Large intestine (tissue), 3 donors: ENCODE results near the gene SPHK2. TPM values are rescaled to one million over a fixed set of nuclear protein-coding genes. Genes with fewer than 3 reads are reported as not detected.
"Not testable (repeated sequence)": the region's sequence is repeated elsewhere in the genome, so short reads cannot be mapped to it uniquely, and the experiment has no call there.

ENCODE experiments used
- DNase-seq, 2 donors: peaks; one replicate each; pipeline versions ENCODE4 v3.0.0 to v3.0.0-alpha.2; 2013
- H3K27ac ChIP-seq: one replicate; pipeline ENCODE4 v1.5.1; 2013; ENCODE audit warnings: low read length
- H3K27me3 ChIP-seq: 2 replicates; pipeline ENCODE4 v1.6.1; 2013; ENCODE audit warnings: low read length; ENCODE audit not compliant: control insufficient read depth, insufficient read depth
- H3K36me3 ChIP-seq: 2 replicates; pipeline ENCODE4 v1.6.1; 2013; ENCODE audit warnings: low read length; ENCODE audit not compliant: control insufficient read depth, insufficient read depth
- H3K4me1 ChIP-seq: one replicate; pipeline ENCODE4 v1.6.1; 2013; ENCODE audit warnings: low read length; ENCODE audit not compliant: control insufficient read depth, insufficient read depth
- H3K4me3 ChIP-seq: one replicate; pipeline ENCODE4 v1.5.1; 2013; ENCODE audit warnings: low read length
- H3K9me3 ChIP-seq: one replicate; pipeline ENCODE4 v1.6.1; 2013; ENCODE audit warnings: mild to moderate bottlenecking, low read depth, low read length, moderate library complexity; ENCODE audit not compliant: control insufficient read depth
- WGBS: methylation state at CpG from one replicate; pipeline ENCODE4 v1.1.5; 2013; ENCODE audit warnings: low lambda C conversion rate; ENCODE audit not compliant: insufficient coverage; 5-methylcytosine and 5-hydroxymethylcytosine counted together
- polyA plus RNA-seq: library from polyadenylated mRNA; unstranded; fragments of 120-200 nt; gene quantifications from one replicate; pipeline ENCODE4 v1.2.1, GENCODE V29; 2013

The SPHK2 gene
- polyA plus RNA-seq, 1 donor, result 20.1 TPM

GRCh38 chr19:48646722-48647216 is 27.5 kb downstream of the SPHK2 start:
- WGBS, result 26% methylated on average over 2 of the region's 10 CpGs
- Histone ChIP-seq H3K27ac (no peak overlapping the region), H3K4me3 (no peak overlapping the region), H3K27me3 (no peaks in the 10 kb centered on the region), H3K9me3 (no peaks in the 10 kb centered on the region), H3K36me3 (no peaks in the 10 kb centered on the region), H3K4me1 (peaks cover 14% of the 10 kb centered on the region)
- DNase-seq, result peak in 1 of 2 donors; percentile 83

DNA sequence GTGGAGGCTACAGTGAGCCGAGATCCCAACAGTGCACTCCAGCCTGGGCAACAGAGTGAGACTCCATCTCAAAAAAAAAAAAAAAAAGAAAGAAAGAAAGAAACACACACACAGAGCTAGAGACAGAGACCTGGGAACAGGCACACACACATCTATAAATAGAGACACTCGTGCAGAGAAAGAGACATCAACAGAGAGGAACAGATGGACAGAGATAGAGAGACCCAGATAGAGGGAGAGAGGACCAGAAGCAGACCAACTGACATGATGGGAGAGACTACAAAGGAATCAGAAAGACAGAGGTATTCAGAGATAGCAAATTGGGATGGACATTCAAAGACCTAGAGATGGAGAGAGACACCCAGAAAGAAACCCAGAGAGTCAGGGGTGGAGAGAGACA is 28.8 kb downstream of the SPHK2 start:
- WGBS, result 71% methylated on average over 1 of the region's 2 CpGs
- Histone ChIP-seq H3K9me3 (no peaks in the 10 kb centered on the region), H3K4me1 (peaks cover 14% of the 10 kb centered on the region), H3K27me3 (no peaks in the 10 kb centered on the region), H3K36me3 (no peaks in the 10 kb centered on the region), H3K27ac (no peak overlapping the region), H3K4me3 (no peak overlapping the region)
- DNase-seq, result no peak

DNA sequence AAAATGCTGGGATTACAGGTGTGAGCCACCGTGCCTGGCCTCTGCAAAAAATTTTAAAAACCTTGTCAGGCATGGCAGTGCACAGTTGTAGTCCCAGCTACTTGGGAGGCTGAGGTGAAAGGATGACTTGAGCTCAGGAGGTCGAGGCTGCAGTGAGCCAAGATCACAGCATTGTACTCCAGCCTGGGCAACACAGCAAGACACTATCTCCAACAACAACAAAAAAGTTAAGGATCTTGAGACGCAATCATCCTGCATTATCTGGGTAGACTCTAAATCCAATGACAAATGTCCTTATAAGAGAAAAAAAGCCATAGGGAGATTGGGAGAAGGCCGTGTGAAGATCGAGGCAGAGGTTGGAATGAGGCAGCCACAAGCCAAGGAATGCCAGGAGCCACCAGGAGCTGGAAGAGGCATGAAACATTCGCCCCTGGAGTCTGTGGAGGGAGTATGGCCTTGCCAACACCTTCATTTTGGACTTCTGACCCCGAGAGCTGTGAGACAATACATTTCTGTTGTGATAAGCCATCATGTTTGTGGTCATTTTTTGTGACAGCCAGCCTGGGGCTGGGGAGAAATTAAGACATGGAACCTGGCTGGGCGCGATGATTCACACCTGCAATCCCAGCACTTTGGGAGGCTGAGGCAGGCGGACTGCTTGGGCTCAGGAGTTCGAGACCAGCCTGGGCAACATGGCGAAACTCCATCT is 31.8 kb downstream of the SPHK2 start:
- no CpG with 5 or more reads among the region's 12 CpGs for WGBS

GRCh38 chr19:48651683-48652048 is 32.4 kb downstream of the SPHK2 start:
- no peak for DNase-seq
- no peaks in the 10 kb centered on the region for H3K4me1 ChIP-seq
- no peaks in the 10 kb centered on the region for H3K9me3 ChIP-seq
- H3K4me3 ChIP-seq, result no peak overlapping the region
- H3K27ac ChIP-seq, result no peak overlapping the region
- H3K27me3 ChIP-seq, result no peaks in the 10 kb centered on the region
- WGBS, result no CpG with 5 or more reads among the region's 5 CpGs
- no peaks in the 10 kb centered on the region for H3K36me3 ChIP-seq

More for the DNA sequence above, 31.8 kb downstream of the SPHK2 start:
- Histone ChIP-seq H3K4me1 (no peaks in the 10 kb centered on the region), H3K36me3 (no peaks in the 10 kb centered on the region), H3K27ac (no peak overlapping the region), H3K9me3 (no peaks in the 10 kb centered on the region), H3K27me3 (no peaks in the 10 kb centered on the region), H3K4me3 (no peak overlapping the region)
- DNase-seq, result no peak

DNA sequence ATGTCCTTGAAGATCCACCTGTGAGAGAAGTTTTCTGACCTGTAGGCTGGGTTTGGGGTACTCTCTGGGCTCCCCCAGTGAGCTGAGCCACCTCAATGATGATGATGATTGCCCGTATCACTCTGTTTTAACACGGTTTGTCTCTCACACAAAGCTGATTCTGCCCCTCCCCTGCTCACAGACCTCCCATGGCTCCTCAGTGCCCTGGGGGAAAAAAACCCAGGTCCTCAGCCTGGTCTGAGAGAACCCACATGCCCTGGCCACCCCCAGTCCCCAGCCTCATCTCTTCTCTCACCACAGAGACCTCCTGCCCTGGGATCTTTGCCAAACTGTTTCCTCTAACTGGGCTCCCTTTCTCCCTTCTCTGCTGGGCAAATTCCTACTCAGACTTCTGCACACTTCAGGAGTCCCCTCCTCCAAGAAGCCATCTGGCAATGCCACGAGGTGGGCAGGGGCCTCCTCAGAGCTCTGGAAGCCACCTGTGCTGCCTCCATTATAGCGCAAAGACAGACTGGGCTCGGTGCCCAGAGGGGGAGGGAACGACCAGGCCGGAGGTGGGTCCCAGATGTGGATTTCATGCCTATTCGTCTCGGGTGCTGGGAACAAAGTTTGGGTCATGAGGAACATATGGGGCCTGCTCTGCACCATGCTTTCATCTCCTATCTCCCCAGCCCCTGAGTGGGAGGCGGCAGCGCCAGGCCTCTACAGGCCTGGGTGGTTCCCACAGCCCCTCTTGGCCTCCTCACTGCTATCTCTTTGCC is 35.2 kb downstream of the SPHK2 start:
- no peaks in the 10 kb centered on the region for H3K27me3 ChIP-seq
- no peaks in the 10 kb centered on the region for H3K36me3 ChIP-seq
- H3K4me3 ChIP-seq, result no peak overlapping the region
- no CpG with 5 or more reads among the region's 11 CpGs for WGBS
- no peak for DNase-seq
- no peaks in the 10 kb centered on the region for H3K4me1 ChIP-seq
- no peaks in the 10 kb centered on the region for H3K9me3 ChIP-seq
- H3K27ac ChIP-seq, result no peak overlapping the region

GRCh38 chr19:48656840-48657474 is 37.7 kb downstream of the SPHK2 start:
- H3K9me3 ChIP-seq, result no peaks in the 10 kb centered on the region
- WGBS, result 50% methylated on average over 2 of the region's 16 CpGs
- no peak overlapping the region for H3K27ac ChIP-seq
- H3K36me3 ChIP-seq, result no peaks in the 10 kb centered on the region
- DNase-seq, result peak in 1 of 2 donors; percentile 31
- no peak overlapping the region for H3K4me3 ChIP-seq
- no peaks in the 10 kb centered on the region for H3K4me1 ChIP-seq
- H3K27me3 ChIP-seq, result no peaks in the 10 kb centered on the region

DNA sequence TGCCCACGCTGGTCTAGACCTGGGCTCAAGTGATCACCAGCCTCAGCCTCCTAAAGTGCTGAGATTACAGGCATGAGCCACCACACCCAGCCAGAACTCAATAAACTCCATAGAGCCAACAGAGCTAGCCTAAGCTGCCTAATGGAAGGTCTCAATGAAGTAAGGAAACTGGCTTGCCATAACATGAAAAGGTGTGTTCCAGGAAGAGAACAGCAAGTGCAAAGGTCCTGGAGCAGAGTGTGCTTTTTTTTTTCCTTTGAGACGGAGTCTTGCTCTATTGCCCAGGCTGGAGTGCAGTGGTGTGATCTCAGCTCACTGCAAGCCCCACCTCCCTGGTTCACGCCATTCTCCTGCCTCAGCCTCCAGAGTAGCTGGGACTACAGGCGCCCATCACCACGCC is 38.5 kb downstream of the SPHK2 start:
- not testable (repeated sequence) for H3K4me3 ChIP-seq, H3K27me3 ChIP-seq, H3K36me3 ChIP-seq, DNase-seq, H3K27ac ChIP-seq, H3K4me1 ChIP-seq, H3K9me3 ChIP-seq
- WGBS, result no CpG with 5 or more reads among the region's 5 CpGs

- Histone ChIP-seq H3K9me3 (no peaks in the 10 kb centered on the region), H3K27me3 (no peaks in the 10 kb centered on the region), H3K36me3 (no peaks in the 10 kb centered on the region), H3K4me3 (no peak overlapping the region), H3K27ac (no peak overlapping the region), H3K4me1 (no peaks in the 10 kb centered on the region)
- no CpG with 5 or more reads among the region's 6 CpGs for WGBS
- DNase-seq, result no peak
Measured at GRCh38 chr19:48658483-48658882, 39.2 kb downstream of the SPHK2 start.

- H3K27me3 ChIP-seq, result no peaks in the 10 kb centered on the region
- no peak overlapping the region for H3K4me3 ChIP-seq
- WGBS, result no CpG with 5 or more reads among the region's 5 CpGs
- no peaks in the 10 kb centered on the region for H3K9me3 ChIP-seq
- no peaks in the 10 kb centered on the region for H3K4me1 ChIP-seq
- H3K27ac ChIP-seq, result no peak overlapping the region
- DNase-seq, result peak in 1 of 2 donors; percentile 52
- H3K36me3 ChIP-seq, result no peaks in the 10 kb centered on the region
Measured at GRCh38 chr19:48659768-48660167, 40.5 kb downstream of the SPHK2 start.

DNA sequence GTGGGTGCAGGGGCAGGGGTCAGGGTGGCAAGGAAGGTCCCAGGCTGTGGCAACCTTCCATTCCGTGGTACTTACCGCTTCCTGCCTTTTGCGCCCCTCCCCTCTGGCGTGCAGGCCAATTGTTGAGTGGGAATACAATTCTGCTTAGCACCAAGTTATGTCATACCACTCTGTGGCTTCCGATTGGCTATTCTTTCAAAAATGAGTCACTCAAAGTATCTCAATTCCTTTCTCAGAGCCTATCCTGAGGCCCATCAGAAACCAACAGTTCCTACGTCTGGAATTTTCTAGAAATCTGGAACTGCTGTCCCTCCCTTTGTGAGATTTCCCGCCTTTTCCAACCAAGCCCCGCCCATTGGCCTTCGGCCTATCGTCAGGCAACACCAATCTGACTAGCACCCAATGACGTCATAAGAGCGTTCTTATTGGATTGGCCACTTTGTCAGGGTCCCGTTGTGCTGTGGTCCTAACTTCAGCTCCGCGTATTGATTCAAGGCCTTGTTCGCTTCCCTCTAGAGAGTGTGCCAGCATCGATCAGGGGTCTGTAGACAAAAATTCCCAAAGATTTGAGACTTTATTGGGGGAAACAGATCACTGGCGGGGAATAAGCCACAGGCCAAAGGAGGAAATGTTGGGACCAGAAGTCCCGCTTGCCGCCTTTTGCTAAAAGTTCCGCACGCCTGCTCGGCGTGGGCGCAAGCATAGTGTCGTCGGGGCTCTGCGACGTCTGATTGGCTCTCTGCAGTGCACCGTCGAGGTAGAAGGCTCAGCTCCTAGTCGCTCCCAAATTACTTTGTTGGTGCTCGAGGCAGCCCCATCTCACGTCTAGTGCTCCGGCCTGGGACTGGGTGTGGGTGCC is 41.8 kb downstream of the SPHK2 start:
- H3K36me3 ChIP-seq, result no peaks in the 10 kb centered on the region
- H3K27ac ChIP-seq, result no peak overlapping the region
- no peaks in the 10 kb centered on the region for H3K27me3 ChIP-seq
- no peaks in the 10 kb centered on the region for H3K4me1 ChIP-seq
- WGBS, result no CpG with 5 or more reads among the region's 35 CpGs
- peak; percentile 71 to 78 for DNase-seq
- no peaks in the 10 kb centered on the region for H3K9me3 ChIP-seq
- no peak overlapping the region for H3K4me3 ChIP-seq
